HEK293T (cell line): Measurements from ENCODE around the gene PLD1.
"Not testable (repeated sequence)": the region's sequence is repeated elsewhere in the genome, so short reads cannot be mapped to it uniquely, and the experiment has no call there.

ENCODE experiments used
- CTCF ChIA-PET: fragments of 350-600 bp; formaldehyde crosslinking; extraction: SDS; loops from one replicate; lab custom pipeline; 2021; ENCODE audit warnings: antibody characterized with exemption, inconsistent platforms; lab: Yijun Ruan, JAX
- POLR2A ChIA-PET: fragments of 350-600 bp; formaldehyde crosslinking; extraction: SDS; loops from one replicate; lab custom pipeline; 2020; ENCODE audit warnings: antibody characterized with exemption, inconsistent platforms; lab: Yijun Ruan, JAX
- DNase-seq: peaks from one replicate; pipeline ENCODE4 v3.0.0; 2012; ENCODE audit warnings: mixed read lengths; ENCODE audit errors: extremely low spot score
- ARNT ChIP-seq: fragments of 450-650 bp; IDR thresholded peaks from 2 replicates; pipeline ENCODE4 v1.6.1; 2017; ENCODE audit warnings: mild to moderate bottlenecking
- BHLHE40 ChIP-seq: fragments of 450-650 bp; IDR thresholded peaks from 2 replicates; pipeline ENCODE4 v1.6.1; 2016; ENCODE audit warnings: mild to moderate bottlenecking, moderate library complexity, borderline replicate concordance
- CTBP1 ChIP-seq: fragments of 450-650 bp; IDR thresholded peaks from 2 replicates; pipeline ENCODE4 v1.6.1; 2016; ENCODE audit warnings: borderline replicate concordance
- ELF4 ChIP-seq: fragments of 450-650 bp; IDR thresholded peaks from 2 replicates; pipeline ENCODE4 v1.6.1; 2017; ENCODE audit warnings: antibody characterized with exemption
- FOXA1 ChIP-seq: fragments of 450-650 bp; IDR thresholded peaks from 2 replicates; pipeline ENCODE4 v1.6.1; 2016; ENCODE audit warnings: mild to moderate bottlenecking
- FOXK2 ChIP-seq: fragments of 450-650 bp; IDR thresholded peaks from 2 replicates; pipeline ENCODE4 v1.6.1; 2016; ENCODE audit warnings: mild to moderate bottlenecking
- FOXM1 ChIP-seq: fragments of 450-650 bp; IDR thresholded peaks from 2 replicates; pipeline ENCODE4 v1.6.1; 2017; ENCODE audit warnings: mild to moderate bottlenecking, borderline replicate concordance
- HDGF ChIP-seq: fragments of 450-650 bp; IDR thresholded peaks from 2 replicates; pipeline ENCODE4 v1.6.1; 2017; ENCODE audit warnings: antibody characterized with exemption, borderline replicate concordance
- L3MBTL2 ChIP-seq: fragments of 450-650 bp; conservative IDR thresholded peaks from 2 replicates; pipeline ENCODE4 v1.6.1; 2016; ENCODE audit warnings: mild to moderate bottlenecking
- LEF1 ChIP-seq: fragments of 450-650 bp; IDR thresholded peaks from 2 replicates; pipeline ENCODE4 v1.6.1; 2017; ENCODE audit warnings: mild to moderate bottlenecking, borderline replicate concordance
- NFRKB ChIP-seq: fragments of 450-650 bp; IDR thresholded peaks from 2 replicates; pipeline ENCODE4 v1.6.1; 2016; ENCODE audit warnings: mild to moderate bottlenecking, moderate library complexity
- SP1 ChIP-seq: fragments of 450-650 bp; IDR thresholded peaks from 2 replicates; pipeline ENCODE4 v1.6.1; 2017
- SUZ12 ChIP-seq: fragments of 450-650 bp; IDR thresholded peaks from 2 replicates; pipeline ENCODE4 v1.6.1; 2016; ENCODE audit warnings: mild to moderate bottlenecking
- TARDBP ChIP-seq: fragments of 450-650 bp; IDR thresholded peaks from 2 replicates; pipeline ENCODE4 v1.6.1; 2016
- ZNF384 ChIP-seq: fragments of 450-650 bp; IDR thresholded peaks from 2 replicates; pipeline ENCODE4 v1.6.1; 2016
- TF ChIP-seq, protein P1 (sequence below): fragments of 450-650 bp; IDR thresholded peaks from 2 replicates; pipeline ENCODE4 v1.6.1; 2016

Gene PLD1, protein sequence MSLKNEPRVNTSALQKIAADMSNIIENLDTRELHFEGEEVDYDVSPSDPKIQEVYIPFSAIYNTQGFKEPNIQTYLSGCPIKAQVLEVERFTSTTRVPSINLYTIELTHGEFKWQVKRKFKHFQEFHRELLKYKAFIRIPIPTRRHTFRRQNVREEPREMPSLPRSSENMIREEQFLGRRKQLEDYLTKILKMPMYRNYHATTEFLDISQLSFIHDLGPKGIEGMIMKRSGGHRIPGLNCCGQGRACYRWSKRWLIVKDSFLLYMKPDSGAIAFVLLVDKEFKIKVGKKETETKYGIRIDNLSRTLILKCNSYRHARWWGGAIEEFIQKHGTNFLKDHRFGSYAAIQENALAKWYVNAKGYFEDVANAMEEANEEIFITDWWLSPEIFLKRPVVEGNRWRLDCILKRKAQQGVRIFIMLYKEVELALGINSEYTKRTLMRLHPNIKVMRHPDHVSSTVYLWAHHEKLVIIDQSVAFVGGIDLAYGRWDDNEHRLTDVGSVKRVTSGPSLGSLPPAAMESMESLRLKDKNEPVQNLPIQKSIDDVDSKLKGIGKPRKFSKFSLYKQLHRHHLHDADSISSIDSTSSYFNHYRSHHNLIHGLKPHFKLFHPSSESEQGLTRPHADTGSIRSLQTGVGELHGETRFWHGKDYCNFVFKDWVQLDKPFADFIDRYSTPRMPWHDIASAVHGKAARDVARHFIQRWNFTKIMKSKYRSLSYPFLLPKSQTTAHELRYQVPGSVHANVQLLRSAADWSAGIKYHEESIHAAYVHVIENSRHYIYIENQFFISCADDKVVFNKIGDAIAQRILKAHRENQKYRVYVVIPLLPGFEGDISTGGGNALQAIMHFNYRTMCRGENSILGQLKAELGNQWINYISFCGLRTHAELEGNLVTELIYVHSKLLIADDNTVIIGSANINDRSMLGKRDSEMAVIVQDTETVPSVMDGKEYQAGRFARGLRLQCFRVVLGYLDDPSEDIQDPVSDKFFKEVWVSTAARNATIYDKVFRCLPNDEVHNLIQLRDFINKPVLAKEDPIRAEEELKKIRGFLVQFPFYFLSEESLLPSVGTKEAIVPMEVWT

DNA sequence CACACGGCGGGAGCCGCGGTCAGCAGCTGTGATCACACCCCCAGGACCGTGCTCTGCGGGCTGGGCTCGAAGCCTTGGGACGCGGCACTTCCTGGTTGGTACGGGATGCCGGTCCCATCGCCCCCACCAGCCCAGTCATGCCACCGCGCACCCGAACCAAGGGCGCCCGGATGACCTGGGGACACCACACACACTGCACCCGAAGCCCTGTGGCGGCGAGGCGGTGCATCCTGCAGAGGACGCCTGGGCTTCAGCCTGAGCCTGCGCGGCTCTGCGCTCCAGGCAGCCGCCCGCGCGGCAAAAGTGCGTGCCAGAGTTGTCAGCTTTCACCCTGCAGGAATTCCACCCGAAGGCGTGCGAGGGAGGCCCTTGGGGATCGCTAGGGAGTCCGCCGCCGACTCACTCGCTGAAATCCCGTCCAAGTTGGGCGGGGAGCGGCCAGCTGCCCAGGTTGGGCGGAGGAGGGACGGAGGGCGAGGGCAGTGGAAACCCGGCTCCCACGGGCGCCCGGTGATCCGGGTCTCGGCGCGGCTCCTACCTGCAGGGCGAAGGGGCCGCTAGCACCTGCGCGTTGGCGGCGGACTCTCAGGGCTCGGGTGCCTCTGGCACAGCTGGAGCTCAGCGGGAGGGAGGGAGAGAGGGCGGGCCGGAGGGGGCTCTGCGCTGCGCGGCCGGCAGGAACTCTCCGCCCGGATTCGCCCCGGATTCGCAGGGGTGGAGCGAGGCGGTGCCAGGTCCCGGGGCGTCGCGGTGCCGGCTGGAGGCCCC is at the start of gene PLD1:
Gene PLD1 (minus strand): TSS at position 623 of the 768 bp plus-strand sequence. CDS start 72,432 bp downstream, outside the sequence.
- peak; percentile 62 for DNase-seq
- CTCF ChIA-PET = no interaction called here
- POLR2A ChIA-PET = interaction anchor here (0.7 to 1.2 kb wide), 3 partner anchors 8 to 157 kb away, joined by 3 to 4 read pairs (median 3); no protein-coding TSS in a partner anchor
- TF ChIP-seq BHLHE40 (no peak), ZNF384 (no peak), FOXM1 (no peak), CTBP1 (no peak), L3MBTL2 (peak; percentile 85), ELF4 (peak; percentile 60), LEF1 (no peak), ARNT (peak; percentile 78)

DNA sequence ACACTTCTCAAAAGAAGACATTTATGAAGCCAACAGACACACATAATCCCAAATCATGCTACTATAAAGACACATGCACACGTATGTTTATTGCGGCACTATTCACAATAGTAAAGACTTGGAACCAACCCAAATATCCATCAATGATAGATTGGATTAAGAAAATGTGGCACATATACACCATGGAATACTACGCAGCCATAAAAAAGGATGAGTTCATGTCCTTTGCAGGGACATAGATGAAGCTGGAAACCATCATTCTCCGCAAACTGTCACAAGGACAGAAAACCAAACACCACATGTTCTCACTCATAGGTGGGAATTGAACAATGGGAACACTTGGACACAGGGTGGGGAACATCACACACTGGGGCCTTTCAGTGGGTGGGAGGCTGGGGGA is 48.5 kb upstream of the PLD1 start:
- POLR2A ChIA-PET, CTCF ChIA-PET, DNase-seq: not testable (repeated sequence)

DNA sequence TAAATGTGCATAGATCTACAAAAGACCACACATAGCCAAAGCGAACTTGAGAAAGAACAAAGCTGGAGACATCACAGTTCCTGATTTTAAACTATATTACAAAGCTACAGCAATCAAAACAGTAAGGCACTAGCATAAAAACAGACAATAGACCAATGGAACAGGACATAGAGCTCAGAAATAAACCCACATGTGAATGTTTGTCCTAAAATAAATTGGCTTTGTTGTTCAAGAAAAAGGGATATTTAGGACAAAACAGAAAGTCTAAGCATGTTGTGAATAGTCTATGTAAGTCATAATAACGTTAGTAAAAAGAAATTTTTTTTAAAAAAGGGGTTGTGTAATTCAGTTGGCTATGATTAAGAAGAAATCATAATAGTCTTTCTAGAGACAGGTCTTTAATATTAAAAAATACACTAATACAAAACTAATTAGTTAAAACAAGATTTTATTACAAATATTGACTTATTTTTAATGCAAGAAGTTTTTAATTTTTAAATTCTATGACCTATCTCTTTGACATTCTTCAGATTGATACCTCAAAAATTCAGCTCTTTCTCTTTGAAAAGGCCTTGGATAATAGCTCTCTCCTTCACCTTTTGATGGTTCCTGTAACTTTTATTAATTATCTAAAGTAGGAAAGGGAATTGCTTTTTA is 44.5 kb upstream of the PLD1 start:
- CTCF ChIA-PET = no interaction called here
- POLR2A ChIA-PET = no interaction called here
- no peak for TF ChIP-seq BHLHE40
- no peak for TF ChIP-seq ARNT
- TF ChIP-seq HDGF = no peak
- no peak for TF ChIP-seq LEF1
- TF ChIP-seq, protein P1, sequence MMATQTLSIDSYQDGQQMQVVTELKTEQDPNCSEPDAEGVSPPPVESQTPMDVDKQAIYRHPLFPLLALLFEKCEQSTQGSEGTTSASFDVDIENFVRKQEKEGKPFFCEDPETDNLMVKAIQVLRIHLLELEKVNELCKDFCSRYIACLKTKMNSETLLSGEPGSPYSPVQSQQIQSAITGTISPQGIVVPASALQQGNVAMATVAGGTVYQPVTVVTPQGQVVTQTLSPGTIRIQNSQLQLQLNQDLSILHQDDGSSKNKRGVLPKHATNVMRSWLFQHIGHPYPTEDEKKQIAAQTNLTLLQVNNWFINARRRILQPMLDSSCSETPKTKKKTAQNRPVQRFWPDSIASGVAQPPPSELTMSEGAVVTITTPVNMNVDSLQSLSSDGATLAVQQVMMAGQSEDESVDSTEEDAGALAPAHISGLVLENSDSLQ = no peak
- no peak for TF ChIP-seq FOXK2
- no peak for TF ChIP-seq CTBP1
- no peak for TF ChIP-seq NFRKB
- TF ChIP-seq ZNF384 = peak; percentile 57; the same call in 1 of the 2 replicates
- no peak for DNase-seq

DNA sequence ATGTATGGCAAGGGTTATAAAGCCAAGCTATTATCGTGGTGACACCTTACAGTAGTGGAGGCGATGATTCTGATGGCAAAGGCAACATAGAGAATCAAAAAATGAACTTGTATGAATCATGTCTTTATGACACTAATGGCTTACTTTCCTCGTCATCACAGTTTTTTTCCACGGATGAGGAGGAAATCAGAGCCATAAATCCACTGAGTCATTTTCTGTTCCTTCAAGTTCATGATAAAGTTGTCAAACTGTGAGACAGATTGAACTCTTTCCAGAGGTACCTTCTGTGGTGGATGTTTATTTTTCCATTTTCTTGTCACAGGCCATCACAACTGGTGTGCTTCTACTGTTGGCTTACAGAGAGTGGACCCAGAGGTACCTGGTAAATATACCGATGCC is 41.4 kb upstream of the PLD1 start:
- CTCF ChIA-PET = no interaction called here

DNA sequence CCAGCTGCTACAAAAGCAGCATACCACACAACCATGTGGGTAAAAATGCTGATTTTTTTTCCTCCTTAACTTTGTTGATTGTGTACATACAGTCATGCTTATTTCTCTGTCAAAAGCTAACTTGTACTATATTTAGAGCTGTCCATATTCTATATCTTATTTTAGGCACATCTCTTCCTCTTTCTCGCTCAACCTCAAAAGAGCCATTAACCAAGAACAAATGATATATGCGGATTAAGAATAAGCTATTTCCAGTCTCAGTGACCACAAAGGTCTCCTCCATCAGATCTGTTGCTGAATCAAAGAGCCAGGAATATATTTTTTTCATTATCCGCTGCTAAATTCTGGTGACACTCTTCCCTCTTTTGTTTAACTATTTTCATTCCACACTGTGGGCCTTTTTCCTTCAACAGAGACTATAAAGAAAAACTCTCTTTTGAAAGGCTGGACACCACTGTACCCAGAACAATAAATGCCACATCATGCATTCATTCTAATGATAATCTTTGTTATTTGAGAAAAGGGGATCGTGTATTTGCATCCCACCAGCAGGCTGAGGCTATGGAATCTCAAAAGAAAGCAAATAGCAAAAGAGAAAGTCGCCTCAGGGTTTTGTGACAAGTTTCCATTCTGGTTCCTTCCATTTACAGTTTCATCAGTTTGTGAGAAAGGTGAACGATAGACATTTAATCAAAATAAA is 40.8 kb upstream of the PLD1 start:
- TF ChIP-seq ZNF384 (no peak), FOXM1 (no peak), SP1 (no peak), ELF4 (no peak), LEF1 (no peak), SUZ12 (no peak), FOXA1 (no peak), FOXK2 (no peak), NFRKB (no peak), BHLHE40 (no peak), TARDBP (no peak)
- TF ChIP-seq, protein P1 = no peak
- no peak for DNase-seq
- ChIA-PET CTCF (no interaction called here), POLR2A (no interaction called here)

More for the DNA sequence above, 41.4 kb upstream of the PLD1 start:
- POLR2A ChIA-PET = no interaction called here
- no peak for TF ChIP-seq ELF4
- TF ChIP-seq, protein P1 = peak; percentile 28; the same call in 1 of the 2 replicates
- DNase-seq = no peak
